ENCODE data around the gene CREB3L2. TPM values are rescaled to one million over a fixed set of nuclear protein-coding genes. Genes with fewer than 3 reads are reported as not detected.

The CREB3L2 gene
- total and polyA plus RNA-seq, 10 of the 15 experiments (the other 5 are each of a cell fraction or from before 2014, with no cell fraction given): 6.4 to 67.1 (median 26.2) TPM

- no peak for TF ChIP-seq HSF1 (IDR thresholded peaks at IDR 0.05; ENCODE audit: low read depth, low read length)
- no peak for TF ChIP-seq SMAD1 (IDR thresholded peaks at IDR 0.05; ENCODE audit: low read depth, partially characterized antibody)
- TF ChIP-seq TBL1XR1 (IDR thresholded peaks at IDR 0.05; ENCODE audit: low read depth, low read length): no peak
- no peak for TF ChIP-seq IRF4 (IDR thresholded peaks at IDR 0.05; ENCODE audit: low read depth, low read length)
- peak; percentile 54 for TF ChIP-seq RUNX3 (IDR thresholded peaks at IDR 0.05; ENCODE audit: low read length)
- peak; percentile 49; the same call in 1 of the 2 replicates for TF ChIP-seq EED (IDR thresholded peaks at IDR 0.05; ENCODE audit: low read depth)
- TF ChIP-seq KLF5 (IDR thresholded peaks at IDR 0.05; ENCODE audit: partially characterized antibody): no peak
- TF ChIP-seq ASH2L (IDR thresholded peaks at IDR 0.05; ENCODE audit: borderline replicate concordance, low read depth): no peak
- TF ChIP-seq, protein P1, sequence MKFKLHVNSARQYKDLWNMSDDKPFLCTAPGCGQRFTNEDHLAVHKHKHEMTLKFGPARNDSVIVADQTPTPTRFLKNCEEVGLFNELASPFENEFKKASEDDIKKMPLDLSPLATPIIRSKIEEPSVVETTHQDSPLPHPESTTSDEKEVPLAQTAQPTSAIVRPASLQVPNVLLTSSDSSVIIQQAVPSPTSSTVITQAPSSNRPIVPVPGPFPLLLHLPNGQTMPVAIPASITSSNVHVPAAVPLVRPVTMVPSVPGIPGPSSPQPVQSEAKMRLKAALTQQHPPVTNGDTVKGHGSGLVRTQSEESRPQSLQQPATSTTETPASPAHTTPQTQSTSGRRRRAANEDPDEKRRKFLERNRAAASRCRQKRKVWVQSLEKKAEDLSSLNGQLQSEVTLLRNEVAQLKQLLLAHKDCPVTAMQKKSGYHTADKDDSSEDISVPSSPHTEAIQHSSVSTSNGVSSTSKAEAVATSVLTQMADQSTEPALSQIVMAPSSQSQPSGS (IDR thresholded peaks at IDR 0.05; ENCODE audit: low read length): peak; percentile 10
- TF ChIP-seq RBBP5 (conservative IDR thresholded peaks at IDR 0.05): no peak
- no peak for TF ChIP-seq HCFC1 (IDR thresholded peaks at IDR 0.05; ENCODE audit: low read length)
- no peak for TF ChIP-seq MXI1 (IDR thresholded peaks at IDR 0.05; ENCODE audit: low read depth, low read length)
- TF ChIP-seq CBX5 (IDR thresholded peaks at IDR 0.05; ENCODE audit: low read depth): 0 out of 2 replicates have a peak, but pooled peaks have one; percentile 54
- TF ChIP-seq NR2C1 (IDR thresholded peaks at IDR 0.05): no peak
- peak; percentile 34; the same call in 1 of the 2 replicates for TF ChIP-seq POLR2A (IDR thresholded peaks at IDR 0.05; ENCODE audit: low read depth, low read length)
- no peak for TF ChIP-seq KAT2A (conservative IDR thresholded peaks at IDR 0.05; ENCODE audit: control insufficient read depth, low read depth, low read length)
- TF ChIP-seq CREB1 (IDR thresholded peaks at IDR 0.05; ENCODE audit: low read depth): 0 out of 2 replicates have a peak, but pooled peaks have one; percentile 35
- TF ChIP-seq, protein P2, sequence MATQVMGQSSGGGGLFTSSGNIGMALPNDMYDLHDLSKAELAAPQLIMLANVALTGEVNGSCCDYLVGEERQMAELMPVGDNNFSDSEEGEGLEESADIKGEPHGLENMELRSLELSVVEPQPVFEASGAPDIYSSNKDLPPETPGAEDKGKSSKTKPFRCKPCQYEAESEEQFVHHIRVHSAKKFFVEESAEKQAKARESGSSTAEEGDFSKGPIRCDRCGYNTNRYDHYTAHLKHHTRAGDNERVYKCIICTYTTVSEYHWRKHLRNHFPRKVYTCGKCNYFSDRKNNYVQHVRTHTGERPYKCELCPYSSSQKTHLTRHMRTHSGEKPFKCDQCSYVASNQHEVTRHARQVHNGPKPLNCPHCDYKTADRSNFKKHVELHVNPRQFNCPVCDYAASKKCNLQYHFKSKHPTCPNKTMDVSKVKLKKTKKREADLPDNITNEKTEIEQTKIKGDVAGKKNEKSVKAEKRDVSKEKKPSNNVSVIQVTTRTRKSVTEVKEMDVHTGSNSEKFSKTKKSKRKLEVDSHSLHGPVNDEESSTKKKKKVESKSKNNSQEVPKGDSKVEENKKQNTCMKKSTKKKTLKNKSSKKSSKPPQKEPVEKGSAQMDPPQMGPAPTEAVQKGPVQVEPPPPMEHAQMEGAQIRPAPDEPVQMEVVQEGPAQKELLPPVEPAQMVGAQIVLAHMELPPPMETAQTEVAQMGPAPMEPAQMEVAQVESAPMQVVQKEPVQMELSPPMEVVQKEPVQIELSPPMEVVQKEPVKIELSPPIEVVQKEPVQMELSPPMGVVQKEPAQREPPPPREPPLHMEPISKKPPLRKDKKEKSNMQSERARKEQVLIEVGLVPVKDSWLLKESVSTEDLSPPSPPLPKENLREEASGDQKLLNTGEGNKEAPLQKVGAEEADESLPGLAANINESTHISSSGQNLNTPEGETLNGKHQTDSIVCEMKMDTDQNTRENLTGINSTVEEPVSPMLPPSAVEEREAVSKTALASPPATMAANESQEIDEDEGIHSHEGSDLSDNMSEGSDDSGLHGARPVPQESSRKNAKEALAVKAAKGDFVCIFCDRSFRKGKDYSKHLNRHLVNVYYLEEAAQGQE (IDR thresholded peaks at IDR 0.05; ENCODE audit: low read depth, low read length): no peak
- TF ChIP-seq WRNIP1 (IDR thresholded peaks at IDR 0.05; ENCODE audit: borderline replicate concordance, low read depth, low read length): no peak
- TF ChIP-seq TARDBP (IDR thresholded peaks at IDR 0.05; ENCODE audit: borderline replicate concordance): no peak
- TF ChIP-seq CHD1 (IDR thresholded peaks at IDR 0.05; ENCODE audit: low read depth, low read length): no peak
- TF ChIP-seq ZBTB33 (IDR thresholded peaks at IDR 0.05): no peak
These were observed 85.3 kb downstream of the CREB3L2 start (continued) for GRCh38 chr7:137916564-137916963.

Data from GM12878 (cell line).